GM20431 (cell line): ENCODE data around the gene EIF4G3.

Experiments
- in situ Hi-C: fragments of 300-500 bp; cut with MseI, MboI; formaldehyde crosslinking; loops from one replicate; pipeline ENCODE4 v1.15.0; 2020; ENCODE audit warnings: low sequenced_read_pairs; ENCODE audit not compliant: unreplicated experiment

The EIF4G3 gene

DNA sequence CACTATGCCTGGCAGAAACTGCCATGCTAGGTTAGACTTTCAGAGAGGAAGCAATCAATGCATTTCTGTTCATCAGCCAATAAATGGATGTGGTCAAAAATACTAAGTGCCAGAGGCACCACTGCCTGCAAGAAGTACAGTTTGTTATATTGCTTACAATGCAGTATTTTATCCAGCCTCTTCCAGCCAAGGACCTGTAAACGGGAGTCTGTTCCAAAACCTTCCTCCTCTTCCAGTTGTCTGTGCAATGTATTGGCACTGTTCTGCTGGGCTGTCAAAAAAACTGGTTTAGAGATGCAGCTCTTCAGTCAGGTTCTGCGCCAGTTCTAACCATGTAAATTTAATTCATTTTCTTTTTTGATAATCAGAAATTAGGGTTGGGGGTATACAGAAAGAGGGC lies 175.7 kb downstream of the EIF4G3 start:
- in situ Hi-C loops: no loop called here

DNA sequence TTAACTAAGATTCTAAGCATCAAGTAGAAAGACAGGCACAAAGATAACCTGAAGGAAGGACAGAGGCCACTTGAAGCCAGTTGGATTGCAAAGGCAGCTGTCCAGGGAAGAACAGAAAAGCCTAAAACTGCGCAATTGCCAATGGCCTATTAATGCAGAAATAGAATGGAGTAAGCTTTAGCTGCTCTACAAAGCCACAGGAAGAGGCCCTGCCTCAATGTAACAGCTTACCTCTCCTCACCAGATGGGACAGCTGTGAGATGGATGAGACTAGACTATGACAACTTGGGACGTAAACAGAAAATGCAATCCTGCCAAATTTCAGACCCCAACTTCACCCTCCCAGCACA lies 176.5 kb downstream of the EIF4G3 start:
- in situ Hi-C loops: no loop called here

DNA sequence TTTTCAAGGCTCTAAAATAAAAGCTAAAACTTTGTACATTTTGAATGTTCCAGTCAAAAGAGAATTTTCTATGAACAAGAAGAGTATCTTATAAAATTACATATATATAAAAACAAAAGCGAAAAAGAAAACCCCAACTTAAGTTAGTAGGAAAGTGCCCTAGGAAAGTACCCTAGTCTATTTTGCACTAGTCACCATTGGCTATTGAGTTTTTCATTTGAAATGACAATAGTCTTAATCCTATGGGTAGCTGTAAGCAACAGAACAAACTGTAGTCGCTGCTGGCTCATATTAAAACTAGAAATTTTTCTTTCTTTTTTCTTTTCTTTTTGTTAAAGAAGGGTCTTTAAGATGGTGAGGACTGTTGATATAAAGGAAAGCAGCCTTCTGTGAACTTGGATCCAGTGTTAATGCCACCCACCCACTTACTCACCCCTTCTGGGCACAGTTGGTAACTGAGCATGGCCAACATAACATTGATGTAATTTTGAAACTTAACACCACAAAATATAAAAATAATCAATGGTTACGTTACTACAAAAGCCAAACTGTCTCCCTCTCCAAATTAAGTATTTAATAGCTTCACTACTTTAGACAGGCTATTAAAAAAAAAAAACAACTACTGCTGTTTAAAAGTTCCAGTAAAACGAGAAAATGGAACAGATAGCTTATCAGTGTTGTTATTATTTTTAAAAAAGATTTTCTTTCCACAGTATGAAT lies 177.0 kb downstream of the EIF4G3 start:
- in situ Hi-C loops: loop anchor here (10.0 kb wide), 1 partner anchor 195 kb away; no protein-coding TSS in a partner anchor

DNA sequence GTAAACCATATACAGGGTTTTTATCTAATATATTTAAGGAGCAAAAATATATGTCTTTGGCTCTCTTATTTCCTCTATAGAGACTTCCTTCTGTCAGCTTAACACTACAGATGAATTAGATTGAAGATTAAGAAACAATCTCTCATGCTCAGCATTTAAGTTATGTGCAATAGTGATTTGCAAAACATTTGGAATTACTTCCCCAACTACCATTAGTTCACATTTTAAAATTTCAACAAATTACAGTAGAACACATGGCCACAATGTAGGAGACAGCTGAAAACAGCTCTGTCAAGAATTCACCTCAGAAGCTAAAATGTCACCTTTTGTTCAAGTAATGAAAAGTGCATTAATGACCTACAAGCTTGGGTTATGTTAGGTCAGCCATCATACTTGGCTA lies 177.9 kb downstream of the EIF4G3 start:
- in situ Hi-C loops: loop anchor here (10.0 kb wide), 1 partner anchor 196 kb away; no protein-coding TSS in a partner anchor

DNA sequence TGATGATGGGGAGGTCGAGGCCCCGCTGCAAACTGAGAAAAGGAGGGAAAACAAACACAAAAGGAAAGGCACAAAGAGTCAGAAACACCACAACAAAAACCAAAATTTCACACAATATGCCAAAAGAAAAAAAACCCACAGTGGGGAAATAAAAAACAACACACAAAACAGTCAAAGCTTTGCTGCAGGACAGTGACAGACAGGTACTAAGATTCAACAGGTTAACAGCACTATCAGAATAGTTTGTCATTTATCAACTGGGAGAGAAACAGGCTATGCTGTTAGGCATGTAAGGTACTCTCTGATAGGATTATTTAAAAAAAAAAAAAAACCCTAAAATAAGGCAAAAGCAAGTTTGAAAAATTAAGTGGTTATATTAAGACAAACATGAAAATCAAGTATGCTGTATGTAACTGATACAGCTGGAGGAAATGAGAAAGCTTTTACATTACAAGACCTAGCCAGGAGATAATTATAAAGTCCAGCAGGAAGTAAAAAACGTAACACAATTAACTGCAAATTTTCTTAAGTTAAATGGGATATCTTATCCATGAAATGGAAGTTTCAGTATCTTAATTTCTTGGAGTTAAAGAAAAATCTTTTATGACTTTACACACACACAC lies 179.0 kb downstream of the EIF4G3 start:
- in situ Hi-C loops: loop anchor here (10.0 kb wide), 1 partner anchor 197 kb away; no protein-coding TSS in a partner anchor

GRCh38 chr1:20996554-20996953 lies 180.1 kb downstream of the EIF4G3 start:
- in situ Hi-C loops: loop anchor here (10.0 kb wide), 1 partner anchor 198 kb away; no protein-coding TSS in a partner anchor

GRCh38 chr1:20993716-20994575 lies 182.8 kb downstream of the EIF4G3 start:
- in situ Hi-C loops: loop anchor here (10.0 kb wide), 1 partner anchor 201 kb away; no protein-coding TSS in a partner anchor

- in situ Hi-C loops: loop anchor here (10.0 kb wide), 1 partner anchor 202 kb away; no protein-coding TSS in a partner anchor
Measured at GRCh38 chr1:20992322-20993056, 184.2 kb downstream of the EIF4G3 start.

DNA sequence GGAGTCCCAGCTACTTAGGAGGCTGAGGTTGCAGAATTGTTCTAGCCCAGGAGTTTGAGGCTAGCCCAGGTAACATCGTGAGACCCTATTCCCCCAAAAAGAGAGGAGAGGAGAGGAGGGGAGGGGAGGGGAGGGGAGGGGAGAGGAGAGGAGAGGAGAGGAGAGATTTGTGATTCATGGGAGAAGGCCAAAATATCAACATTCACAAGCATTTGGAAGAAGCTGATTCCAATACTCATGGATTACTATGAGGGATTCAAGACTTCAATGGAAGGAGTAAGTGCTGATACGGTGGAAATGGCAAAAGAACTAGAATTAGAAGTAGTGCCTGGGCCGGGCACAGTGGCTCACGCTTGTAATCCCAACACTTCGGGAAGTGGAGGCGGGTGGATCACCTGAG lies 187.8 kb downstream of the EIF4G3 start:
- in situ Hi-C loops: no loop called here

DNA sequence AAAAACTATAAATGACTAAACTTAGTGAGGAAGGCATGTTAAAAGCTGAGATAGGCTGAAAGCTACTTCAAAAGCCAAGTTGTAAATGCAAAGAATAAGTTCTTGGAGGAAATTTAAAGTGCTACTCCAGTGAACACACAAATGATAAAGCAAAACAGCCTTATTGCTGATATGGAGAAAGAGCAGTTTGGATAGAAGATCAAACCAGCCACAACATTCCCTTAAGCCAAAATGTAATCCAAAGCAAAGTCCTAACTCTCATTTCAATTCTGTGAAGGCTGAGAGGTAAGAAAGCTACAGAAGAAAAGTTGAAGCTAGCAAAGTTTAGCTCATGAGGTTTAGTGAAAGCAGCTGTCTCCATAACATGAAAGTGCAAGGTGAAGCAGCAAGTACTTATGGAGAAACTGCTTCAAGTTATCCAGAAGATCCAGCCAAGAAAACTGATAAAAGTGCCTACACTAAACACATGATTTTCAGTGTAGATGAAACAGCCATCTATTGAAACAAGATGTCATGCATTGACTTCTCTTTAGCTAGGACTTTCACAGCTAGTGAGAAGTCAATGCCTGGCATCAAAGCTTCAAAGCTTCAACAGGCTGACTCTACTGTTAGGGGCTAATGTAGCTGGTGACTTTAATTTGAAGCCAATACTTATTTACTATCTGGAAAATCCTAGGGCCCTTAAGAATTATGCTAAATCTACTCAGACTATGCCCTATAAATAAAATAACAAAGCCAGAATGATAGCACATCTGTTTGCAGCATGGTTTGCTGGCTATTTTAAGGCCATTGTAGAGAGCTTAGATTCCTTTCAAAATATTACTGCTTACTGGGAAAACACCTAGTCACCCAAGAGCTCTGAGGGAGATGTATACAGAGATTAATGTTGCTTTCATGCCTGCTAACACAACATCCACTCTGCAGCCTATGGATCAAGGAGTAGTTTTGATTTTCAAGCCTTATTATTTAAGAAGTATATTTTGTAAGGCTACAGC lies 188.6 kb downstream of the EIF4G3 start:
- in situ Hi-C loops: no loop called here

DNA sequence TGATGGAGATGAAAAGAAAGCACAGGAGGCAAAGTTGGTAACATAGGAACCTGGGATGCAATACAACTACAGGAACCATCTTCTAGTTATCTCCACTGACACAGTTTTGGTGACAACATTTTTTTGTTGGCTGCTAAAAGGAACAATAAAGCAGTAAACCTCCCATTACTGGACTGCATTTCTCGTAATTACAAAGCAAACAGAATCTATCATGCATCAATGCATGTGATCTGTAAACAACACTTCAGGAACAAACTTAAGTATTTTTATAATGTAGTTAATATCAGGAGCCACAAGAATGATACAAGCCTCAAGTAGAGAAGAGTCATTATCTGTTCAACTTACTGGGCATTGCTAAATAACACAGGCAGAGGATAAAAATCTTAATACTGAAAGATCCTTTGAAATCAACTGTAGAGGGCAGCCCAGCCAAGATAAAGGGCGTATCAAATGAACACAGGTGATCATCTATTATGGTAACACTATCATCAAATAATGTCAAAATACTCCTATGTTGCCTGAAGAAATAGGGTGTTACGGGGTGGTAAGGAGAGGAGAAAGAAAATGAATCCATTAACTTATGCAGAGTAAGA lies 193.3 kb downstream of the EIF4G3 start:
- in situ Hi-C loops: no loop called here

- in situ Hi-C loops: no loop called here
Measured at GRCh38 chr1:20982316-20982715, 194.4 kb downstream of the EIF4G3 start.

DNA sequence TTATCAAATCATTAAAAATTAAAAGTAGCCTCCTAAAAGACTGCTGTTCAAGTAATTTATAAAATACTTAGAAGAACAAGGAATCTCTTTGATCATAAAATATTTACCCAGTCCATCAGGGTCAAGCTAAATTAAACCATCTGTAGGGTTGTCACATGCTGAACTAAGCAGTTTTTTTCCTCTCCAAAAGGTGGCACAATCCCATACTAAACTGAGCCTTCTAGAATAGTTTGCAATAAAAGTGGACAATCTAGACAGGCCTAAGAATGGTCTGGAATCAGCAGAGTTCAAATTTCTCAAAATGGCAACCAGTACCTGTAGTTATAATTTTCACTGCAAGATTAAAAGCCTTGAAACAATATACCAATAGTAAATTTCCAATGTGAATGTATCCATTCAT lies 194.8 kb downstream of the EIF4G3 start:
- in situ Hi-C loops: no loop called here

- in situ Hi-C loops: no loop called here
Measured at GRCh38 chr1:20980051-20980450, 196.6 kb downstream of the EIF4G3 start.

- in situ Hi-C loops: no loop called here
Measured at GRCh38 chr1:20978413-20978812, 198.3 kb downstream of the EIF4G3 start.

DNA sequence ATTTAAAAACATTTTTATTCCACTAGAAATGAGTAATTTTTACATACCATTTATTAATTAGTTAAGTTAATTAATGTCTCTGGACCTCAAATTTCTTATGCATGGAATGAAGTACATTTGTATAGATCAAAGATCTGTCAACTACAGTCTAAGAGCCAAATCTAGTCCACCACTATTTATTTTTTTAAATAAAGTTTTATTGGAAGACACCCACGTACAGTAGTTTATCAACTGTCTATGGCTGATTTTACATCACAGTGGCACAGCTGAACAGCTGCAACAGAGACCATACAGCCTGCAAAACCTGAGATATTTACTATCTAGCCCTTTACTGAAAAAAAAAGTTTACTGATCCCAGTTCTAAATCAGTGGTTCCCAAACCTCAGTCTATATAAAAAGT lies 201.0 kb downstream of the EIF4G3 start:
- in situ Hi-C loops: no loop called here

DNA sequence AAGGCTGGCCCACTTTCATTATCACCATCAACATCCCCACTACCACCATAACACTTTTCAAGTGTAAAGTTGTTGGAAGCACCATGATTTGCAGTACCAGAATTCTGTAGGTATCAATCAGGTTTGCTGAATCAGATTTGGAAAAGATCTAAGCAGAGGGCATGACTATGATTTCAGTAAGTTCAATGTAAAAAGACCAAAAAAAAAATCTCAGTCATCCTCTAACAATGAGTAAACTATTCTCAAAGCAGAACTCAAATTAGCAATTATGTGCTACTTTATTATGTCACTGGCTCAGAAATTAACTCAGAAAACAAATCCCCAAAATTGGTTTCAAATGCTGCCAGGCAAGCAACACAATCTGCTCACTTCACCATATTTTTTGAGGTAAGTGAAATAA lies 201.7 kb downstream of the EIF4G3 start:
- in situ Hi-C loops: no loop called here

DNA sequence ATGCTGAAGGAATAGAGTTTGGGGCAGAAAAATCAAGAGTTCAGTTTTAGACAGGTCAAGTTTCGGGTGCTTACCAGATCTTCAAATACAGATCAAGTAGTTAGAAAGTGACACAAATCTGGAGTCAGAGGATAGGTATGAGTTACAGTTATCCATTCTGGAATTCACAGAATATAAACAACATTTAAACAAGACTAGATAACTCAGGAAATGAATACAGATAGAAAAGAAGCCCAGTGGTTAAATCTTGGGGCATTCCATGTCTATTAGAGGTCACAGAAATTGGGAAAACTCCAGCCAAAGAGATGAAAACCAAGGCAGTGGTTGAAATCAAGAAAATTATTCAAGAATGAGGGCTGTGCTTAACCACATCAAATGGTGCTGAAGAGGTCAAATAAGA lies 202.6 kb downstream of the EIF4G3 start:
- in situ Hi-C loops: no loop called here
